HCT116 (cell line): ENCODE measurements around the gene ZSCAN5C. TPM values are rescaled to one million over a fixed set of nuclear protein-coding genes. Genes with fewer than 3 reads are reported as not detected.
A peak's percentile ranks its signal among the peaks of the same experiment; 100 is the strongest.

Source experiments
- ATAC-seq: fragments of 200-7000 bp; cut with Tn5 transposase; 2 replicates; pipeline ENCODE4 v1.9.1; 2020; ENCODE audit warnings: mild to moderate bottlenecking, moderate library complexity
- BruUV-seq: library from RNA; stranded (reverse); fragments of 400-500 nt; replicated peaks from 2 replicates; lab custom pipeline; 2021; lab: Mats Ljungman, UMichigan
- CTCF ChIA-PET: fragments of 300-600 bp; sonication (Branson Sonifier 250); formaldehyde crosslinking; loops from one replicate; lab custom pipeline; 2021; ENCODE audit warnings: antibody characterized with exemption; lab: Charles Lee
- POLR2A ChIA-PET: fragments of 300-600, 350-600 bp; sonication (Branson Sonifier 250); formaldehyde crosslinking; loops from one replicate; lab custom pipeline; 2021; ENCODE audit warnings: antibody characterized with exemption; lab: Charles Lee
- RAD21 ChIA-PET, 2 experiments: fragments of 300-600 bp; sonication (Branson Sonifier 250); formaldehyde crosslinking; loops; one replicate each; lab custom pipeline; 2023; ENCODE audit warnings: low total read pairs in 2 of 2; ENCODE audit not compliant: uncharacterized antibody in 2 of 2, unreplicated experiment in 2 of 2, low non-redundant PET in 1 of 2; lab: Charles Lee
- DNase-seq: peaks from one replicate; pipeline ENCODE4 v3.0.0-alpha.2; 2010; ENCODE audit warnings: low read depth, low spot score
- H2AFZ ChIP-seq: fragments of 200-600 bp; shearing (Covaris generic), sonication (generic); 2 replicates; pipeline ENCODE4 v1.6.1; 2017; ENCODE audit warnings: low read depth, mixed run types, mixed read lengths, antibody characterized with exemption, low read length; ENCODE audit not compliant: poor library complexity, severe bottlenecking
- H3K27ac ChIP-seq: 2 replicates; pipeline ENCODE4 v1.5.1; 2012; ENCODE audit warnings: low read depth, low read length
- H3K27me3 ChIP-seq: fragments of 200-600 bp; sonication (generic); 2 replicates; pipeline ENCODE4 v1.6.1; 2016; ENCODE audit warnings: mixed run types, low read length, mixed read lengths; ENCODE audit not compliant: insufficient read depth
- H3K36me3 ChIP-seq, 2 experiments: fragments of 200-500 bp in 1 of 2; fragments of 200-600 bp in 1 of 2; sonication (Bioruptor generic) in 1 of 2; sonication (generic) in 1 of 2; 2 replicates each; pipeline versions ENCODE4 v1.5.1 to v1.6.1; 2014 to 2016; ENCODE audit warnings: low read length in 2 of 2, inconsistent platforms in 1 of 2, mixed read lengths in 1 of 2, mixed run types in 1 of 2; ENCODE audit not compliant: insufficient read depth in 2 of 2, control insufficient read depth in 1 of 2
- H3K4me1 ChIP-seq, 2 experiments: fragments of 200-600 bp in 1 of 2; sonication (generic) in 1 of 2; 2 replicates each; pipeline versions ENCODE4 v1.5.1 to v1.6.1; 2012 to 2017; ENCODE audit warnings: low read length in 2 of 2, inconsistent platforms in 1 of 2, mild to moderate bottlenecking in 1 of 2, mixed read lengths in 1 of 2, mixed run types in 1 of 2, moderate library complexity in 1 of 2; ENCODE audit not compliant: insufficient read depth in 2 of 2, control insufficient read depth in 1 of 2
- H3K4me2 ChIP-seq: fragments of 200-600 bp; sonication (generic); 2 replicates; pipeline ENCODE4 v1.6.1; 2017; ENCODE audit warnings: mixed run types, low read length, mixed read lengths
- H3K4me3 ChIP-seq, 2 experiments: fragments of 200-600 bp in 1 of 2; sonication (generic) in 1 of 2; replicated peaks in 1 of 2; 2 replicates each; pipeline ENCODE4 v1.5.1; 2011 to 2016; ENCODE audit warnings: low read length in 2 of 2, control low read depth in 1 of 2, low read depth in 1 of 2, mild to moderate bottlenecking in 1 of 2, mixed read lengths in 1 of 2, mixed run types in 1 of 2
- H3K79me2 ChIP-seq: fragments of 200-600 bp; sonication (generic); 2 replicates; pipeline ENCODE4 v1.6.1; 2017; ENCODE audit warnings: mild to moderate bottlenecking, mixed run types, low read length, moderate library complexity, mixed read lengths; ENCODE audit not compliant: insufficient read depth
- H3K9ac ChIP-seq: fragments of 200-600 bp; sonication (generic); 2 replicates; pipeline ENCODE4 v1.6.1; 2016; ENCODE audit warnings: low read length, mixed read lengths
- H3K9me2 ChIP-seq: fragments of 200-600 bp; sonication (generic), shearing (Covaris generic); 2 replicates; pipeline ENCODE4 v1.6.1; 2017; ENCODE audit warnings: mixed run types, mild to moderate bottlenecking, moderate library complexity; ENCODE audit not compliant: insufficient read depth
- H3K9me3 ChIP-seq, 2 experiments: fragments of 200-500 bp in 1 of 2; fragments of 200-600 bp in 1 of 2; sonication (Bioruptor generic) in 1 of 2; sonication (generic) in 1 of 2; 2 replicates each; pipeline ENCODE4 v1.6.1; 2014 to 2017; ENCODE audit warnings: low read length in 2 of 2, mixed read lengths in 2 of 2, inconsistent platforms in 1 of 2, low read depth in 1 of 2, mild to moderate bottlenecking in 1 of 2, mixed run types in 1 of 2, moderate library complexity in 1 of 2; ENCODE audit not compliant: control insufficient read depth in 1 of 2, insufficient read depth in 1 of 2
- H4K20me1 ChIP-seq: fragments of 200-600 bp; sonication (generic), shearing (Covaris generic); 2 replicates; pipeline ENCODE4 v1.6.1; 2017; ENCODE audit warnings: mixed run types, mild to moderate bottlenecking, moderate library complexity; ENCODE audit not compliant: insufficient read depth
- CBX3 ChIP-seq: IDR thresholded peaks from 2 replicates; pipeline ENCODE4 v1.6.1; 2012; ENCODE audit warnings: low read depth
- CEBPB ChIP-seq: IDR thresholded peaks from 2 replicates; pipeline ENCODE4 v1.6.1; 2012; ENCODE audit warnings: low read depth
- EGR1 ChIP-seq: IDR thresholded peaks from 2 replicates; pipeline ENCODE4 v1.6.1; 2012; ENCODE audit warnings: low read depth
- ELF1 ChIP-seq: IDR thresholded peaks from 2 replicates; pipeline ENCODE4 v1.6.1; 2012; ENCODE audit warnings: low read depth, borderline replicate concordance
- EZH2 ChIP-seq: fragments of 200-600 bp; sonication (generic); IDR thresholded peaks from 2 replicates; pipeline ENCODE4 v1.6.1; 2017; ENCODE audit warnings: antibody characterized with exemption, mixed run types
- EZH2phosphoT487 ChIP-seq: fragments of 200-600 bp; IDR thresholded peaks from 2 replicates; pipeline ENCODE4 v1.6.1; 2018; ENCODE audit warnings: antibody characterized with exemption, borderline replicate concordance
- FOSL1 ChIP-seq: IDR thresholded peaks from 2 replicates; pipeline ENCODE4 v1.6.1; 2012; ENCODE audit warnings: low read depth
- JUND ChIP-seq: IDR thresholded peaks from 2 replicates; pipeline ENCODE4 v1.6.1; 2012
- POLR2A ChIP-seq: IDR thresholded peaks from 2 replicates; pipeline ENCODE4 v1.7.0; 2011; ENCODE audit warnings: borderline replicate concordance; ENCODE audit not compliant: insufficient read depth, insufficient read length; ENCODE audit errors: extremely low read depth
- RAD21 ChIP-seq: IDR thresholded peaks from 2 replicates; pipeline ENCODE4 v1.6.1; 2012; ENCODE audit warnings: low read depth, mild to moderate bottlenecking
- SIN3A ChIP-seq: IDR thresholded peaks from 2 replicates; pipeline ENCODE4 v1.6.1; 2012; ENCODE audit warnings: low read depth
- SRF ChIP-seq: IDR thresholded peaks from 2 replicates; pipeline ENCODE4 v1.6.1; 2012; ENCODE audit warnings: low read depth
- TCF7L2 ChIP-seq: IDR thresholded peaks from 2 replicates; pipeline ENCODE4 v1.7.0; 2011; ENCODE audit warnings: borderline replicate concordance, inconsistent platforms; ENCODE audit not compliant: insufficient read depth, insufficient read length; ENCODE audit errors: extremely low read depth
- YY1 ChIP-seq: IDR thresholded peaks from 2 replicates; pipeline ENCODE4 v1.6.1; 2011; ENCODE audit warnings: low read length, low read depth, moderate library complexity, mild to moderate bottlenecking; ENCODE audit not compliant: insufficient replicate concordance; ENCODE audit errors: extremely low read depth
- ZFX ChIP-seq: fragments of 450-650 bp; IDR thresholded peaks from 2 replicates; pipeline ENCODE4 v1.6.1; 2017
- ZNF274 ChIP-seq: fragments of 200-500 bp; sonication (Bioruptor generic); IDR thresholded peaks from 2 replicates; pipeline ENCODE4 v1.6.1; 2014; ENCODE audit warnings: mild to moderate bottlenecking, low read depth, low read length, inconsistent platforms
- intact Hi-C: fragments of 100-400 bp; cut with micrococcal nuclease; formaldehyde crosslinking; loops from 2 replicates; pipeline ENCODE4 v1.10.0; 2022
- total RNA-seq: library from RNA; stranded (reverse); gene quantifications from one replicate; pipeline ENCODE4 v1.2.1, GENCODE V29; 2021; ENCODE audit not compliant: unreplicated experiment
- TF ChIP-seq, protein P1 (sequence below): IDR thresholded peaks from 2 replicates; pipeline ENCODE4 v1.6.1; 2011; ENCODE audit warnings: mild to moderate bottlenecking, low read length, moderate library complexity; ENCODE audit not compliant: insufficient replicate concordance; ENCODE audit errors: extremely low read depth
- TF ChIP-seq, protein P2 (sequence below), 3 experiments: fragments of 200-600 bp in 1 of 3; sonication (generic) in 1 of 3; IDR thresholded peaks in 2 of 3; conservative IDR thresholded peaks in 1 of 3; 2 replicates each; pipeline ENCODE4 v1.5.1; 2012 to 2017; ENCODE audit warnings: low read depth in 2 of 3, low read length in 2 of 3, antibody characterized with exemption in 1 of 3, borderline replicate concordance in 1 of 3, control low read depth in 1 of 3, mild to moderate bottlenecking in 1 of 3, mixed read lengths in 1 of 3, mixed run types in 1 of 3, moderate library complexity in 1 of 3; ENCODE audit not compliant: insufficient read depth in 1 of 3
- TF ChIP-seq, protein P3 (sequence below): IDR thresholded peaks from 2 replicates; pipeline ENCODE4 v1.6.1; 2012; ENCODE audit warnings: low read depth

The ZSCAN5C gene
- total RNA-seq, 1 experiment from 2014 or later, result not detected

DNA sequence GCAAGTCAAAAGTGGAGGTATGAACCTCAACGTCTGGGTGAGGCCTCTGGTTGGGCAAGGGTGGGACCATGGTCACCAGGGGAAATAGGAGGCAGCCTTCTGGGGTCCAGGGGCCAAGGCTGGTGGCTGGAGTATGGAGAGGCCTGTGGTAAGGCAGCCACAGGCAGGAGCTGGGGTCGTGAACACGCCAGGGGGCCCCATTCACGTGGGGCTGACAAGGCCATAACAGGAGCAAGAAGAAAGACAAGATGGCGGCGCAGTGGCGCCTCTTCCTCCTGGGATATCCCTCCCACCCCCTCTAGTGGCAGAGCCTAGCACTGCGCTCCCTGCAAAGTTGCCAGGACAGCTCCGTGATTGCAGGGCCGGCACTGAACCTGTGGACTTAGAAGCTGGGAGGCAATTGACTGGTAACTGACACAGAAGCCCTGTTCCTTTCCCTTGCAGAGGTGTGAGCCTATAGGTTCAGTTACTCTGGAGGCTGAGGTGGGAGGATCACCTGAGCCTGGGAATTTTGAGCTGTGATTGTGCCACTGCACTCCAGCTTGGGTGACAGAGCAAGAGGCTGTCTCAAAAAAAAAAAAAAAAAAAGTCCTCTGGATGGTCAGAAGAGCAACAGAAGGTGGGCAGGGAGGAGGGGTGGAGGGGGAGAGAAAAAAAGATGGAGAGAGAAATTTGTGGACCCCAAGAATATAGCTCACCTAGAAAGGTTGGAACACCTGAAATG is 50.8 kb downstream of the ZSCAN5C start:
- DNase-seq (peak; percentile 70), ATAC-seq (peak; percentile 96)
- no peaks in the 10 kb centered on the region for H3K9me3 ChIP-seq
- H3K27me3 ChIP-seq, result no peaks in the 10 kb centered on the region
- no peaks in the 10 kb centered on the region for H3K9me2 ChIP-seq
- H3K27ac ChIP-seq, result no peak overlapping the region
- H3K36me3 ChIP-seq, result no peaks in the 10 kb centered on the region
- peak overlapping the region; percentile 88 for H2AFZ ChIP-seq
- ChIA-PET CTCF (interaction anchor here (0.5 to 5.1 kb wide), 38 partner anchors 9 to 1577 kb away, joined by 3 to 229 read pairs (median 5); partner anchors contain the start of genes ZNF444 and ZSCAN5A), RAD21 (interaction anchor here (0.6 to 2.7 kb wide), 8 partner anchors 57 to 187 kb away, joined by 3 to 25 read pairs (median 4); no protein-coding TSS in a partner anchor), POLR2A (interaction anchor here (0.7 to 1.9 kb wide), 7 partner anchors 57 to 419 kb away, joined by 3 to 6 read pairs (median 4); partner anchors contain the start of gene ZSCAN5A)
- H3K4me3 ChIP-seq, result no peak overlapping the region
- no peak overlapping the region for H3K9ac ChIP-seq
- intact Hi-C loops, result loop anchor here (1.0 to 5.0 kb wide), 4 partner anchors 59 to 186 kb away; partner anchors contain the start of gene ZSCAN5A
- H3K4me1 ChIP-seq, result peaks cover 0 to 3% of the 10 kb centered on the region in 2 experiments; a peak in 1 of 4 replicates
- no TSS peak for BruUV-seq
- no peaks in the 10 kb centered on the region for H4K20me1 ChIP-seq
- 0 out of 2 replicates have a peak overlapping the region, but pooled peaks have one; percentile 19 for H3K4me2 ChIP-seq
- no peaks in the 10 kb centered on the region for H3K79me2 ChIP-seq
- TF ChIP-seq JUND (no peak), POLR2A (no peak), SRF (no peak), EZH2phosphoT487 (no peak), CEBPB (no peak), EZH2 (no peak), ZNF274 (no peak), FOSL1 (no peak), TCF7L2 (no peak), CBX3 (peak; percentile 37; the same call in 1 of the 2 replicates), YY1 (peak; percentile 92), SIN3A (no peak), RAD21 (peak; percentile 60), ZFX (peak; percentile 30; the same call in 1 of the 2 replicates), EGR1 (no peak), ELF1 (no peak)
- TF ChIP-seq, protein P1, sequence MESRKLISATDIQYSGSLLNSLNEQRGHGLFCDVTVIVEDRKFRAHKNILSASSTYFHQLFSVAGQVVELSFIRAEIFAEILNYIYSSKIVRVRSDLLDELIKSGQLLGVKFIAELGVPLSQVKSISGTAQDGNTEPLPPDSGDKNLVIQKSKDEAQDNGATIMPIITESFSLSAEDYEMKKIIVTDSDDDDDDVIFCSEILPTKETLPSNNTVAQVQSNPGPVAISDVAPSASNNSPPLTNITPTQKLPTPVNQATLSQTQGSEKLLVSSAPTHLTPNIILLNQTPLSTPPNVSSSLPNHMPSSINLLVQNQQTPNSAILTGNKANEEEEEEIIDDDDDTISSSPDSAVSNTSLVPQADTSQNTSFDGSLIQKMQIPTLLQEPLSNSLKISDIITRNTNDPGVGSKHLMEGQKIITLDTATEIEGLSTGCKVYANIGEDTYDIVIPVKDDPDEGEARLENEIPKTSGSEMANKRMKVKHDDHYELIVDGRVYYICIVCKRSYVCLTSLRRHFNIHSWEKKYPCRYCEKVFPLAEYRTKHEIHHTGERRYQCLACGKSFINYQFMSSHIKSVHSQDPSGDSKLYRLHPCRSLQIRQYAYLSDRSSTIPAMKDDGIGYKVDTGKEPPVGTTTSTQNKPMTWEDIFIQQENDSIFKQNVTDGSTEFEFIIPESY, result no peak
- TF ChIP-seq, protein P2, sequence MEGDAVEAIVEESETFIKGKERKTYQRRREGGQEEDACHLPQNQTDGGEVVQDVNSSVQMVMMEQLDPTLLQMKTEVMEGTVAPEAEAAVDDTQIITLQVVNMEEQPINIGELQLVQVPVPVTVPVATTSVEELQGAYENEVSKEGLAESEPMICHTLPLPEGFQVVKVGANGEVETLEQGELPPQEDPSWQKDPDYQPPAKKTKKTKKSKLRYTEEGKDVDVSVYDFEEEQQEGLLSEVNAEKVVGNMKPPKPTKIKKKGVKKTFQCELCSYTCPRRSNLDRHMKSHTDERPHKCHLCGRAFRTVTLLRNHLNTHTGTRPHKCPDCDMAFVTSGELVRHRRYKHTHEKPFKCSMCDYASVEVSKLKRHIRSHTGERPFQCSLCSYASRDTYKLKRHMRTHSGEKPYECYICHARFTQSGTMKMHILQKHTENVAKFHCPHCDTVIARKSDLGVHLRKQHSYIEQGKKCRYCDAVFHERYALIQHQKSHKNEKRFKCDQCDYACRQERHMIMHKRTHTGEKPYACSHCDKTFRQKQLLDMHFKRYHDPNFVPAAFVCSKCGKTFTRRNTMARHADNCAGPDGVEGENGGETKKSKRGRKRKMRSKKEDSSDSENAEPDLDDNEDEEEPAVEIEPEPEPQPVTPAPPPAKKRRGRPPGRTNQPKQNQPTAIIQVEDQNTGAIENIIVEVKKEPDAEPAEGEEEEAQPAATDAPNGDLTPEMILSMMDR (IDR thresholded peaks at IDR 0.05 in 2 of 3, conservative IDR thresholded peaks at IDR 0.05 in 1 of 3; ENCODE audit: borderline replicate concordance in 1 of 3, insufficient read depth in 1 of 3, low read depth in 2 of 3, low read length in 2 of 3), result peak; percentile 67 to 99 (median 91); a peak in 5 of 6 replicates
- TF ChIP-seq, protein P3, sequence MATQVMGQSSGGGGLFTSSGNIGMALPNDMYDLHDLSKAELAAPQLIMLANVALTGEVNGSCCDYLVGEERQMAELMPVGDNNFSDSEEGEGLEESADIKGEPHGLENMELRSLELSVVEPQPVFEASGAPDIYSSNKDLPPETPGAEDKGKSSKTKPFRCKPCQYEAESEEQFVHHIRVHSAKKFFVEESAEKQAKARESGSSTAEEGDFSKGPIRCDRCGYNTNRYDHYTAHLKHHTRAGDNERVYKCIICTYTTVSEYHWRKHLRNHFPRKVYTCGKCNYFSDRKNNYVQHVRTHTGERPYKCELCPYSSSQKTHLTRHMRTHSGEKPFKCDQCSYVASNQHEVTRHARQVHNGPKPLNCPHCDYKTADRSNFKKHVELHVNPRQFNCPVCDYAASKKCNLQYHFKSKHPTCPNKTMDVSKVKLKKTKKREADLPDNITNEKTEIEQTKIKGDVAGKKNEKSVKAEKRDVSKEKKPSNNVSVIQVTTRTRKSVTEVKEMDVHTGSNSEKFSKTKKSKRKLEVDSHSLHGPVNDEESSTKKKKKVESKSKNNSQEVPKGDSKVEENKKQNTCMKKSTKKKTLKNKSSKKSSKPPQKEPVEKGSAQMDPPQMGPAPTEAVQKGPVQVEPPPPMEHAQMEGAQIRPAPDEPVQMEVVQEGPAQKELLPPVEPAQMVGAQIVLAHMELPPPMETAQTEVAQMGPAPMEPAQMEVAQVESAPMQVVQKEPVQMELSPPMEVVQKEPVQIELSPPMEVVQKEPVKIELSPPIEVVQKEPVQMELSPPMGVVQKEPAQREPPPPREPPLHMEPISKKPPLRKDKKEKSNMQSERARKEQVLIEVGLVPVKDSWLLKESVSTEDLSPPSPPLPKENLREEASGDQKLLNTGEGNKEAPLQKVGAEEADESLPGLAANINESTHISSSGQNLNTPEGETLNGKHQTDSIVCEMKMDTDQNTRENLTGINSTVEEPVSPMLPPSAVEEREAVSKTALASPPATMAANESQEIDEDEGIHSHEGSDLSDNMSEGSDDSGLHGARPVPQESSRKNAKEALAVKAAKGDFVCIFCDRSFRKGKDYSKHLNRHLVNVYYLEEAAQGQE, result no peak
